ENCODE results near the gene CELF4. TPM values are rescaled to one million over a fixed set of nuclear protein-coding genes. Genes with fewer than 3 reads are reported as not detected.

Gene CELF4
- total RNA-seq, 1 experiment from 2014 or later = 0.40 TPM

DNA sequence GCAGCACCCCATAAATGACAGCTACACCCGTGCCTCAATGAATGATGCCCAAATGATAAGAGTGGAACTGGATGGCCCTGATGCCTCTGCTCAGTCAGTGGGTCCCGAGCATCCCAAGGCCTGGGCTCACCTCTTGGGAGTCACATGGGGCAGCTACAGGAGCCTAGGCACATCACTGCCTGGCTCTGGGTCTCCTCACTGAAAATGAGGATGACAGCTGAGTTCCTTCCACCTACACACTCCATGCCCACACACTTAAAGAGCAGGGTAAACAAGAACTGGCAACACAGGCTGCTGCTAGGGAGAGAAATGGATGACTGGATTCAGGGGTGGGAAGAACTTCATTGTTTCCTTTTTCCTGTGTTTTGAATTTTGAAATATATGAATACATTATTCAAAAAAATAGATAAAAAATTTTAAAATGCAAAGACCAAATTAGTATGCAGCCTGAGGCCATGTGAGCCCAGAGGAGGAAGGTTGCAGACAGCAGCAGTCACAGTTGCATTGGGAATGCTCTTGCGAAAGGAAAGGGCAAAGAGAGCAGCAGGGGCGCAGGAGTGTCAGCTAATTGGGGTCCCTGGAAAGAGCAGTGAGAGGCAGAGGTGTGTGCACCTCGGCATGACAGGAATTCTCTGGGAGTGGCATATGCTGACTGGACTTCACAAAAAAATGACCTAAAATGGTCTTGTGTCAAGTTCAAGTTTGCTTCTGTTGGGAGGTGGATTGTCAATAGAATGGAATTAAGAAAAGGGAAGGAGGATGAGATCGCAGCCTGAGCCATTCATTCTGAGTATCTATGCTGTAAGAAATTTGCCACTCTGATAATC, 327.1 kb downstream of the CELF4 start:
- Histone ChIP-seq H2AFZ (ENCODE audit: low read length) (no peak overlapping the region), H3K27ac (ENCODE audit: low read length) (no peak overlapping the region), H3K36me3 (ENCODE audit: low read depth, low read length) (no peaks in the 10 kb centered on the region), H3F3A (ENCODE audit: low read length, unreplicated experiment) (no peaks in the 10 kb centered on the region), H3K9me3 (ENCODE audit: low read length) (no peaks in the 10 kb centered on the region), H3K4me2 (ENCODE audit: low read length) (no peak overlapping the region), H3K79me2 (ENCODE audit: low read length) (no peaks in the 10 kb centered on the region), H3K9me2 (replicated peaks; ENCODE audit: low read length) (no peaks in the 10 kb centered on the region), H3K27me3 (ENCODE audit: low read length) (no peaks in the 10 kb centered on the region), H3K4me3 (ENCODE audit: low read length) (no peak overlapping the region), H4K20me1 (ENCODE audit: low read length) (no peaks in the 10 kb centered on the region), H3K9ac (ENCODE audit: low read length) (no peak overlapping the region), H3K4me1 (ENCODE audit: insufficient read depth, low read length) (no peaks in the 10 kb centered on the region)
- BruUV-seq (replicated peaks) = no TSS peak
- POLR2A ChIA-PET (ENCODE audit: unreplicated experiment) = no interaction called here
- TF ChIP-seq EZH2phosphoT487 (IDR thresholded peaks at IDR 0.05; ENCODE audit: borderline replicate concordance, low read length) (no peak), EZH2 (IDR thresholded peaks at IDR 0.05; ENCODE audit: low read length, unreplicated experiment) (no peak)
- TF ChIP-seq, protein P1, sequence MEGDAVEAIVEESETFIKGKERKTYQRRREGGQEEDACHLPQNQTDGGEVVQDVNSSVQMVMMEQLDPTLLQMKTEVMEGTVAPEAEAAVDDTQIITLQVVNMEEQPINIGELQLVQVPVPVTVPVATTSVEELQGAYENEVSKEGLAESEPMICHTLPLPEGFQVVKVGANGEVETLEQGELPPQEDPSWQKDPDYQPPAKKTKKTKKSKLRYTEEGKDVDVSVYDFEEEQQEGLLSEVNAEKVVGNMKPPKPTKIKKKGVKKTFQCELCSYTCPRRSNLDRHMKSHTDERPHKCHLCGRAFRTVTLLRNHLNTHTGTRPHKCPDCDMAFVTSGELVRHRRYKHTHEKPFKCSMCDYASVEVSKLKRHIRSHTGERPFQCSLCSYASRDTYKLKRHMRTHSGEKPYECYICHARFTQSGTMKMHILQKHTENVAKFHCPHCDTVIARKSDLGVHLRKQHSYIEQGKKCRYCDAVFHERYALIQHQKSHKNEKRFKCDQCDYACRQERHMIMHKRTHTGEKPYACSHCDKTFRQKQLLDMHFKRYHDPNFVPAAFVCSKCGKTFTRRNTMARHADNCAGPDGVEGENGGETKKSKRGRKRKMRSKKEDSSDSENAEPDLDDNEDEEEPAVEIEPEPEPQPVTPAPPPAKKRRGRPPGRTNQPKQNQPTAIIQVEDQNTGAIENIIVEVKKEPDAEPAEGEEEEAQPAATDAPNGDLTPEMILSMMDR (conservative IDR thresholded peaks at IDR 0.05; ENCODE audit: low read depth, low read length) = no peak
- CTCF ChIA-PET = no interaction called here
- DNase-seq (no peak), ATAC-seq (no peak)
- intact Hi-C loops (cut with micrococcal nuclease) = no loop called here

DNA sequence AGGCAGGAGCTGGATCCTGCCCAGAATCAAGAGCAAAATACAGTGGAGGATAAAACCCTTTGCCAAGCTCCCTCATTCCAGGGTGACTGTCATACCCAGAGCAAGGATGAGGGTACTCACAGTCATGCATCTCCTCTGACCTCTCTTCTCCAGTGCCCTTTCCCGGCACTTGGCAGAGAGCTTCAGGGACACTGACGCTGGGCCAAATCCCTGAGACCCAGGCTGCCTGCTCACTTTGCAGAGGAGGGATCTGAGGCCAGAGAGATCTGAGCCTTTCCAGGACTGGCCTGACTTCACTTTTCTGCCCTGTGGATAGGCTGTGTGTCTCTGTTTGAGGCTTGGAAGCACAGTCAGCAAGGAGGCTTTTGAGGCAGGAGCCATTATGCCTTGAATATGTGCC, 330.0 kb downstream of the CELF4 start:
- no peaks in the 10 kb centered on the region for H4K20me1 ChIP-seq (ENCODE audit: low read length)
- ATAC-seq (no peak), DNase-seq (no peak)
- intact Hi-C loops (cut with micrococcal nuclease) = no loop called here
- no peak overlapping the region for H3K4me3 ChIP-seq (ENCODE audit: low read length)
- H3K9me2 ChIP-seq (replicated peaks; ENCODE audit: low read length) = no peaks in the 10 kb centered on the region
- ChIA-PET POLR2A (ENCODE audit: unreplicated experiment) (no interaction called here), CTCF (no interaction called here)
- no peak overlapping the region for H3K27ac ChIP-seq (ENCODE audit: low read length)
- H3K4me1 ChIP-seq (ENCODE audit: insufficient read depth, low read length) = no peaks in the 10 kb centered on the region
- H3K79me2 ChIP-seq (ENCODE audit: low read length) = no peaks in the 10 kb centered on the region
- BruUV-seq (replicated peaks) = no TSS peak
- H3K27me3 ChIP-seq (ENCODE audit: low read length) = no peaks in the 10 kb centered on the region
- H2AFZ ChIP-seq (ENCODE audit: low read length) = no peak overlapping the region
- H3K4me2 ChIP-seq (ENCODE audit: low read length) = no peak overlapping the region
- H3K9ac ChIP-seq (ENCODE audit: low read length) = no peak overlapping the region
- H3F3A ChIP-seq (ENCODE audit: low read length, unreplicated experiment) = no peaks in the 10 kb centered on the region
- H3K36me3 ChIP-seq (ENCODE audit: low read depth, low read length) = no peaks in the 10 kb centered on the region
- H3K9me3 ChIP-seq (ENCODE audit: low read length) = no peaks in the 10 kb centered on the region
- TF ChIP-seq EZH2 (IDR thresholded peaks at IDR 0.05; ENCODE audit: low read length, unreplicated experiment) (no peak), EZH2phosphoT487 (IDR thresholded peaks at IDR 0.05; ENCODE audit: borderline replicate concordance, low read length) (no peak)
- TF ChIP-seq, protein P1 (conservative IDR thresholded peaks at IDR 0.05; ENCODE audit: low read depth, low read length) = no peak

DNA sequence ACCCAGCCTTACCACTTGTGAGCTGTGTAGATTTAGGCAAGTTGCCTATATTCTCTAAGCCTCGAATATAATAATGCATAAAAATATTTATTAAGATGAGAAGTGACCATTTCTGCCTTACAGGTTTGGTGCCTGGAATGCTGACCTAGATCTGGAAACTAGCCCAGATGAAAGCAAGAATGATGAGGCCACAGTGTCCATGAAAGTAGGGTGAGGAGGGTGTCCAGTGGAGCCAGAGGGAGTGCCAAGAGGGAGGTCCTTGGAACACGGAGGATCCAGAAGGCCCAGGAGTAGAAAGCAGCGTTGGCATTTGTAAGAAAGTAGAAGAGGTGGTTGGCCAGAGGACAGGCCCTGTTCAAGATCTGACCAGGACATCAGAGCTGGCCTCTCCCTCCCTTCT, 334.3 kb downstream of the CELF4 start:
- Histone ChIP-seq H4K20me1 (ENCODE audit: low read length) (no peaks in the 10 kb centered on the region), H3K27me3 (ENCODE audit: low read length) (no peaks in the 10 kb centered on the region), H3K79me2 (ENCODE audit: low read length) (no peaks in the 10 kb centered on the region), H3K4me3 (ENCODE audit: low read length) (no peak overlapping the region), H3F3A (ENCODE audit: low read length, unreplicated experiment) (no peaks in the 10 kb centered on the region), H3K9me3 (ENCODE audit: low read length) (no peaks in the 10 kb centered on the region), H3K4me2 (ENCODE audit: low read length) (no peak overlapping the region), H3K27ac (ENCODE audit: low read length) (no peak overlapping the region), H3K4me1 (ENCODE audit: insufficient read depth, low read length) (no peaks in the 10 kb centered on the region), H3K36me3 (ENCODE audit: low read depth, low read length) (no peaks in the 10 kb centered on the region), H3K9me2 (replicated peaks; ENCODE audit: low read length) (no peaks in the 10 kb centered on the region), H2AFZ (ENCODE audit: low read length) (no peak overlapping the region), H3K9ac (ENCODE audit: low read length) (no peak overlapping the region)
- ATAC-seq (no peak), DNase-seq (no peak)
- no peak for TF ChIP-seq EZH2phosphoT487 (IDR thresholded peaks at IDR 0.05; ENCODE audit: borderline replicate concordance, low read length)
- TF ChIP-seq, protein P1 (conservative IDR thresholded peaks at IDR 0.05; ENCODE audit: low read depth, low read length) = no peak
- no peak for TF ChIP-seq EZH2 (IDR thresholded peaks at IDR 0.05; ENCODE audit: low read length, unreplicated experiment)
- ChIA-PET POLR2A (ENCODE audit: unreplicated experiment) (no interaction called here), CTCF (no interaction called here)
- BruUV-seq (replicated peaks) = no TSS peak
- intact Hi-C loops (cut with micrococcal nuclease) = no loop called here

Measured in PC-3 (cell line).